Spleen (tissue), 11 donors: ENCODE results near the gene POLR2A. TPM values are rescaled to one million over a fixed set of nuclear protein-coding genes. Genes with fewer than 3 reads are reported as not detected.

ENCODE experiments used
- DNase-seq: peaks from one replicate; pipeline ENCODE4 v3.0.0-alpha.2; 2020
- H3K27ac ChIP-seq, 8 donors: fragments of 200-600 bp; sonication (generic) in 7 of 8; 1 replicate in 4 of 8; 2 replicates in 4 of 8; pipeline versions ENCODE4 v1.5.0 to v1.8.0; 2016 to 2021; ENCODE audit warnings: inconsistent platforms in 4 of 8, mild to moderate bottlenecking in 4 of 8, moderate library complexity in 1 of 8
- H3K27me3 ChIP-seq, 7 donors: fragments of 200-600 bp; sonication (generic) in 6 of 7; replicated peaks in 1 of 7; 1 replicate in 4 of 7; 2 replicates in 3 of 7; pipeline versions ENCODE4 v1.5.0 to v1.8.0; 2016 to 2021; ENCODE audit warnings: inconsistent platforms in 3 of 7, mild to moderate bottlenecking in 1 of 7
- H3K36me3 ChIP-seq, 6 donors: fragments of 200-600 bp; sonication (generic) in 5 of 6; 1 replicate in 4 of 6; 2 replicates in 2 of 6; pipeline versions ENCODE4 v1.5.0 to v1.8.0; 2016 to 2021; ENCODE audit warnings: inconsistent platforms in 2 of 6
- H3K4me1 ChIP-seq, 6 donors: fragments of 200-600 bp; sonication (generic) in 5 of 6; 1 replicate in 3 of 6; 2 replicates in 3 of 6; pipeline versions ENCODE4 v1.5.0 to v1.8.0; 2016 to 2021; ENCODE audit warnings: inconsistent platforms in 3 of 6
- H3K4me3 ChIP-seq, 8 donors: fragments of 200-600 bp; sonication (generic) in 7 of 8; 1 replicate in 4 of 8; 2 replicates in 4 of 8; pipeline versions ENCODE4 v1.5.0 to v1.8.0; 2016 to 2021; ENCODE audit warnings: inconsistent platforms in 4 of 8, mild to moderate bottlenecking in 4 of 8, moderate library complexity in 2 of 8
- H3K9me3 ChIP-seq, 8 donors: fragments of 200-600 bp; sonication (generic) in 7 of 8; 1 replicate in 4 of 8; 2 replicates in 4 of 8; pipeline versions ENCODE4 v1.5.0 to v1.8.0; 2016 to 2021; ENCODE audit warnings: inconsistent platforms in 4 of 8
- CTCF ChIP-seq, 11 experiments: fragments of 200-600 bp in 7 of 11; fragments of 450-650 bp in 4 of 11; sonication (generic) in 4 of 11; IDR thresholded peaks in 8 of 11; conservative IDR thresholded peaks in 3 of 11; 1 replicate in 7 of 11; 2 replicates in 4 of 11; pipeline versions ENCODE4 v1.4.0 to v1.8.0; 2016 to 2021; ENCODE audit warnings: antibody characterized with exemption in 11 of 11, inconsistent platforms in 4 of 11, mild to moderate bottlenecking in 1 of 11
- POLR2A ChIP-seq, 3 donors: fragments of 450-650 bp; IDR thresholded peaks; one replicate each; pipeline ENCODE4 v1.5.1; 2017; ENCODE audit warnings: antibody characterized with exemption in 3 of 3, mild to moderate bottlenecking in 1 of 3
- POLR2AphosphoS5 ChIP-seq, 3 donors: sonication (generic); formaldehyde crosslinking; IDR thresholded peaks; one replicate each; pipeline ENCODE4 v1.5.1; 2017; ENCODE audit warnings: antibody characterized with exemption in 3 of 3
- WGBS, 5 donors: extraction: QIAGEN DNeasy Blood & Tissue Kit in 3 of 5; methylation state at CpG; one replicate each; pipeline versions ENCODE4 v1.1.5 to v1.1.7; 2013 to 2018; 5-methylcytosine and 5-hydroxymethylcytosine counted together
- intact Hi-C: fragments of 100-400 bp; cut with DNase I; formaldehyde crosslinking; loops from one replicate; pipeline ENCODE4 v1.15.0; 2023; ENCODE audit warnings: low total_unique reads
- polyA plus RNA-seq, 3 donors: library from polyadenylated mRNA; stranded (reverse); fragments of 200-250 nt; gene quantifications; one replicate each; pipeline ENCODE4 v1.2.1, GENCODE V29; 2013
- total RNA-seq, 7 donors: library from RNA; depleted of rRNA in 3 of 7; stranded (reverse); fragments of >200 nt in 3 of 7; fragmentation: NEBNext Ultra II Directional in 4 of 7; extraction: Animal tissue kit (Norgen Biotek cat#: 25700) in 4 of 7; gene quantifications; one replicate each; pipeline versions ENCODE4 v1.1.0 to v1.2.1, GENCODE V29; 2016 to 2021
- donor health status: healthy with polysubstance abuse.
- donor health status: DM: no; HTN: no; CAD: no; lungs with moderate emphysema.
- donor health status: DM: no; HTN: no; CAD: no.
- donor health status: Bipolar disorder and iron deficiency.
- donor health status: healthy.
- donor health status: DM: no; HTN: no; CAD: no.
- donor health status: DM: yes; HTN: yes; CAD: no.

Gene POLR2A
- total and polyA plus RNA-seq, 10 donors: 8.2 to 196 (median 141) TPM

- Histone ChIP-seq H3K9me3 (peaks cover 0 to 39% (median 20%) of the 10 kb centered on the region in 8 donors), H3K36me3 (no peaks in the 10 kb centered on the region), H3K27ac (no peak overlapping the region), H3K27me3 (no peaks in the 10 kb centered on the region), H3K4me3 (no peak overlapping the region), H3K4me1 (no peaks in the 10 kb centered on the region)
- no peak for TF ChIP-seq POLR2A (IDR thresholded peaks at IDR 0.05)
- TF ChIP-seq CTCF (IDR thresholded peaks at IDR 0.05 in 8 of 11, conservative IDR thresholded peaks at IDR 0.05 in 3 of 11): no peak
- no peak for TF ChIP-seq POLR2AphosphoS5 (IDR thresholded peaks at IDR 0.05)
- intact Hi-C loops: no loop called here
- no peak for DNase-seq
Measured at GRCh38 chr17:7528842-7529241, 44.7 kb downstream of the POLR2A start.

- Histone ChIP-seq H3K36me3 (no peaks in the 10 kb centered on the region), H3K9me3 (peaks cover 0 to 39% (median 20%) of the 10 kb centered on the region in 8 donors), H3K4me3 (no peak overlapping the region), H3K4me1 (no peaks in the 10 kb centered on the region), H3K27ac (no peak overlapping the region), H3K27me3 (no peaks in the 10 kb centered on the region)
- DNase-seq: no peak
- intact Hi-C loops: no loop called here
- 79 to 94% (median 90%) methylated on average over 5 to 6 of the region's 6 CpGs for WGBS, 5 donors
- no peak for TF ChIP-seq POLR2AphosphoS5 (IDR thresholded peaks at IDR 0.05)
- no peak for TF ChIP-seq CTCF (IDR thresholded peaks at IDR 0.05 in 8 of 11, conservative IDR thresholded peaks at IDR 0.05 in 3 of 11)
- no peak for TF ChIP-seq POLR2A (IDR thresholded peaks at IDR 0.05)
Measured at GRCh38 chr17:7530023-7530900, 46.1 kb downstream of the POLR2A start.

GRCh38 chr17:7538050-7538449 lies 53.9 kb downstream of the POLR2A start:
- TF ChIP-seq CTCF (IDR thresholded peaks at IDR 0.05 in 8 of 11, conservative IDR thresholded peaks at IDR 0.05 in 3 of 11): no peak
- TF ChIP-seq POLR2AphosphoS5 (IDR thresholded peaks at IDR 0.05): no peak
- TF ChIP-seq POLR2A (IDR thresholded peaks at IDR 0.05): no peak
- Histone ChIP-seq H3K9me3 (peaks cover 0 to 16% (median 8%) of the 10 kb centered on the region in 8 donors), H3K4me1 (no peaks in the 10 kb centered on the region), H3K27me3 (no peaks in the 10 kb centered on the region), H3K4me3 (no peak overlapping the region), H3K27ac (no peak overlapping the region), H3K36me3 (no peaks in the 10 kb centered on the region)
- intact Hi-C loops: no loop called here
- DNase-seq: no peak
- WGBS, 5 donors: 53 to 89% (median 77%) methylated on average over 3 of the region's 3 CpGs

GRCh38 chr17:7538891-7539545 lies 54.9 kb downstream of the POLR2A start:
- Histone ChIP-seq H3K4me3 (no peak overlapping the region), H3K27ac (no peak overlapping the region), H3K27me3 (no peaks in the 10 kb centered on the region), H3K36me3 (no peaks in the 10 kb centered on the region), H3K9me3 (peaks cover 0 to 16% (median 8%) of the 10 kb centered on the region in 8 donors), H3K4me1 (peaks cover 0 to under 1% (median 0%) of the 10 kb centered on the region in 6 donors)
- DNase-seq: no peak
- TF ChIP-seq POLR2A (IDR thresholded peaks at IDR 0.05): no peak
- no peak for TF ChIP-seq CTCF (IDR thresholded peaks at IDR 0.05 in 8 of 11, conservative IDR thresholded peaks at IDR 0.05 in 3 of 11)
- no peak for TF ChIP-seq POLR2AphosphoS5 (IDR thresholded peaks at IDR 0.05)
- WGBS, 5 donors: 75 to 86% (median 82%) methylated on average over 10 to 11 of the region's 11 CpGs
- intact Hi-C loops: no loop called here
